ENCODE data around the gene R3HDM1. TPM values are rescaled to one million over a fixed set of nuclear protein-coding genes. Genes with fewer than 3 reads are reported as not detected.

Gene R3HDM1
- total and polyA plus RNA-seq, 4 experiments from 2014 or later: 8.2 to 42.3 (median 32.2) TPM

- H3K36me3 ChIP-seq (ENCODE audit: insufficient read depth, low read length): peaks cover 4% of the 10 kb centered on the region
- no peaks in the 10 kb centered on the region for H3K27me3 ChIP-seq (ENCODE audit: insufficient read depth, low read length)
- no peak overlapping the region for H3K27ac ChIP-seq (ENCODE audit: low read depth, low read length)
- intact Hi-C loops (cut with micrococcal nuclease): no loop called here
- H3K9me3 Mint-ChIP-seq: peaks cover 0 to 2% (median 0%) of the 10 kb centered on the region in 8 donors
- CTCF ChIA-PET (ENCODE audit: partially characterized antibody): interaction anchor here (0.7 to 1.2 kb wide), 2 partner anchors 77 to 455 kb away, joined by 3 to 4 read pairs; no protein-coding TSS in a partner anchor
- no peaks in the 10 kb centered on the region for H3K4me1 ChIP-seq (ENCODE audit: insufficient read depth, low read length)
- no peak overlapping the region for H3K4me3 ChIP-seq (ENCODE audit: low read length in 2 of 2)
- peaks cover 39 to 61% of the 10 kb centered on the region in 2 donors for H3K36me3 Mint-ChIP-seq
- no peak overlapping the region for H3K4me3 Mint-ChIP-seq
- no peaks in the 10 kb centered on the region for H3K9me3 ChIP-seq (ENCODE audit: control insufficient read depth in 1 of 2, low read length in 2 of 2)
- H3K27me3 Mint-ChIP-seq: no peaks in the 10 kb centered on the region
- no peak overlapping the region for H3K27ac Mint-ChIP-seq
- POLR2A ChIA-PET (ENCODE audit: partially characterized antibody): no interaction called here
- no peak for DNase-seq
- no peaks in the 10 kb centered on the region for H3K4me1 Mint-ChIP-seq
These were observed 147.8 kb downstream of the R3HDM1 start for GRCh38 chr2:135679125-135679524.

- no peak overlapping the region for H3K27ac ChIP-seq (ENCODE audit: low read depth, low read length)
- Mint-ChIP-seq H3K4me1 (peaks cover 12 to 30% (median 21%) of the 10 kb centered on the region in 4 donors), H3K4me3 (no peak overlapping the region), H3K36me3 (peaks cover 31 to 43% of the 10 kb centered on the region in 2 donors), H3K9me3 (peaks cover 0 to 2% (median 0%) of the 10 kb centered on the region in 8 donors), H3K27me3 (no peaks in the 10 kb centered on the region), H3K27ac (no peak overlapping the region)
- H3K9me3 ChIP-seq (ENCODE audit: control insufficient read depth in 1 of 2, low read length in 2 of 2): no peaks in the 10 kb centered on the region
- POLR2A ChIA-PET (ENCODE audit: partially characterized antibody): no interaction called here
- no peaks in the 10 kb centered on the region for H3K36me3 ChIP-seq (ENCODE audit: insufficient read depth, low read length)
- no peak for DNase-seq
- H3K4me3 ChIP-seq (ENCODE audit: low read length in 2 of 2): no peak overlapping the region
- no peaks in the 10 kb centered on the region for H3K27me3 ChIP-seq (ENCODE audit: insufficient read depth, low read length)
- peaks cover 11% of the 10 kb centered on the region for H3K4me1 ChIP-seq (ENCODE audit: insufficient read depth, low read length)
- intact Hi-C loops (cut with micrococcal nuclease): no loop called here
- CTCF ChIA-PET (ENCODE audit: partially characterized antibody): interaction anchor here (1.6 kb wide), 1 partner anchor 112 kb away, joined by 6 read pairs; no protein-coding TSS in a partner anchor
These were observed 154.1 kb downstream of the R3HDM1 start for GRCh38 chr2:135685361-135685760.

GRCh38 chr2:135688978-135689377 lies 157.7 kb downstream of the R3HDM1 start:
- Histone ChIP-seq H3K9me3 (ENCODE audit: control insufficient read depth in 1 of 2, low read length in 2 of 2) (no peaks in the 10 kb centered on the region), H3K4me1 (ENCODE audit: insufficient read depth, low read length) (peaks cover 11% of the 10 kb centered on the region), H3K27me3 (ENCODE audit: insufficient read depth, low read length) (no peaks in the 10 kb centered on the region), H3K36me3 (ENCODE audit: insufficient read depth, low read length) (no peaks in the 10 kb centered on the region), H3K4me3 (ENCODE audit: low read length in 2 of 2) (no peak overlapping the region), H3K27ac (ENCODE audit: low read depth, low read length) (no peak overlapping the region)
- Mint-ChIP-seq H3K4me3 (peak overlapping the region in 3 of 8 donors; percentile 9 to 61 (median 40)), H3K27ac (peak overlapping the region in 4 of 7 donors; percentile 26 to 88 (median 59)), H3K36me3 (peaks cover 13 to 24% of the 10 kb centered on the region in 2 donors), H3K9me3 (peaks cover 0 to 2% (median 0%) of the 10 kb centered on the region in 8 donors), H3K4me1 (peaks cover 13 to 33% (median 23%) of the 10 kb centered on the region in 4 donors), H3K27me3 (no peaks in the 10 kb centered on the region)
- ChIA-PET POLR2A (ENCODE audit: partially characterized antibody) (interaction anchor here (1.1 kb wide), 1 partner anchor 158 kb away, joined by 4 read pairs; the partner anchor contains the start of genes R3HDM1 and ZRANB3), CTCF (ENCODE audit: partially characterized antibody) (no interaction called here)
- intact Hi-C loops (cut with micrococcal nuclease): no loop called here
- DNase-seq: no peak

GRCh38 chr2:135689679-135690078 lies 158.4 kb downstream of the R3HDM1 start:
- DNase-seq: peak in 2 of 5 donors; percentile 3 to 4

GRCh38 chr2:135694711-135695110 lies 163.4 kb downstream of the R3HDM1 start:
- Mint-ChIP-seq H3K4me1 (peaks cover 4 to 9% (median 6%) of the 10 kb centered on the region in 4 donors), H3K4me3 (no peak overlapping the region), H3K27me3 (no peaks in the 10 kb centered on the region), H3K36me3 (peaks cover 13 to 20% of the 10 kb centered on the region in 2 donors), H3K9me3 (no peaks in the 10 kb centered on the region), H3K27ac (peak overlapping the region in 4 of 7 donors; percentile 36 to 54 (median 48))
- Histone ChIP-seq H3K4me3 (ENCODE audit: low read length in 2 of 2) (no peak overlapping the region), H3K27me3 (ENCODE audit: insufficient read depth, low read length) (no peaks in the 10 kb centered on the region), H3K27ac (ENCODE audit: low read depth, low read length) (no peak overlapping the region), H3K9me3 (ENCODE audit: control insufficient read depth in 1 of 2, low read length in 2 of 2) (no peaks in the 10 kb centered on the region), H3K36me3 (ENCODE audit: insufficient read depth, low read length) (no peaks in the 10 kb centered on the region), H3K4me1 (ENCODE audit: insufficient read depth, low read length) (peaks cover 6% of the 10 kb centered on the region)
- CTCF ChIA-PET (ENCODE audit: partially characterized antibody): interaction anchor here (2.4 kb wide), 1 partner anchor 15 kb away, joined by 9 read pairs; no protein-coding TSS in a partner anchor
- POLR2A ChIA-PET (ENCODE audit: partially characterized antibody): no interaction called here
- DNase-seq: no peak
- intact Hi-C loops (cut with micrococcal nuclease): no loop called here

More at GRCh38 chr2:135689679-135690078, 158.4 kb downstream of the R3HDM1 start:
- H3K4me1 Mint-ChIP-seq: peaks cover 13 to 33% (median 23%) of the 10 kb centered on the region in 4 donors
- intact Hi-C loops (cut with micrococcal nuclease): no loop called here
- peak overlapping the region; percentile 4 to 79 (median 64) for H3K4me3 Mint-ChIP-seq
- no peak overlapping the region for H3K27ac ChIP-seq (ENCODE audit: low read depth, low read length)
- peaks cover 14 to 18% of the 10 kb centered on the region in 2 donors for H3K36me3 Mint-ChIP-seq
- POLR2A ChIA-PET (ENCODE audit: partially characterized antibody): interaction anchor here (1.1 kb wide), 1 partner anchor 159 kb away, joined by 4 read pairs; the partner anchor contains the start of genes R3HDM1 and ZRANB3
- no peaks in the 10 kb centered on the region for H3K9me3 ChIP-seq (ENCODE audit: control insufficient read depth in 1 of 2, low read length in 2 of 2)
- H3K27me3 ChIP-seq (ENCODE audit: insufficient read depth, low read length): no peaks in the 10 kb centered on the region
- no peak overlapping the region for H3K4me3 ChIP-seq (ENCODE audit: low read length in 2 of 2)
- H3K9me3 Mint-ChIP-seq: peaks cover 0 to 2% (median 0%) of the 10 kb centered on the region in 8 donors
- CTCF ChIA-PET (ENCODE audit: partially characterized antibody): interaction anchor here (2.1 kb wide), 1 partner anchor 20 kb away, joined by 9 read pairs; no protein-coding TSS in a partner anchor
- H3K4me1 ChIP-seq (ENCODE audit: insufficient read depth, low read length): peaks cover 11% of the 10 kb centered on the region
- H3K27ac Mint-ChIP-seq: peak overlapping the region; percentile 26 to 93 (median 76)
- no peaks in the 10 kb centered on the region for H3K36me3 ChIP-seq (ENCODE audit: insufficient read depth, low read length)
- H3K27me3 Mint-ChIP-seq: no peaks in the 10 kb centered on the region

GRCh38 chr2:135698838-135699237 lies 167.6 kb downstream of the R3HDM1 start:
- DNase-seq: no peak
- Mint-ChIP-seq H3K36me3 (peaks cover 15 to 20% of the 10 kb centered on the region in 2 donors), H3K27ac (peak overlapping the region in 1 of 7 donors; percentile 7), H3K4me3 (no peak overlapping the region), H3K4me1 (no peaks in the 10 kb centered on the region), H3K9me3 (no peaks in the 10 kb centered on the region), H3K27me3 (no peaks in the 10 kb centered on the region)
- Histone ChIP-seq H3K4me1 (ENCODE audit: insufficient read depth, low read length) (no peaks in the 10 kb centered on the region), H3K27ac (ENCODE audit: low read depth, low read length) (no peak overlapping the region), H3K9me3 (ENCODE audit: control insufficient read depth in 1 of 2, low read length in 2 of 2) (no peaks in the 10 kb centered on the region), H3K36me3 (ENCODE audit: insufficient read depth, low read length) (no peaks in the 10 kb centered on the region), H3K4me3 (ENCODE audit: low read length in 2 of 2) (no peak overlapping the region), H3K27me3 (ENCODE audit: insufficient read depth, low read length) (no peaks in the 10 kb centered on the region)
- intact Hi-C loops (cut with micrococcal nuclease): no loop called here
- ChIA-PET POLR2A (ENCODE audit: partially characterized antibody) (no interaction called here), CTCF (ENCODE audit: partially characterized antibody) (interaction anchor here (2.0 to 2.2 kb wide), 2 partner anchors 11 to 695 kb away, joined by 6 to 10 read pairs; no protein-coding TSS in a partner anchor)

GRCh38 chr2:135701442-135701841 lies 170.2 kb downstream of the R3HDM1 start:
- intact Hi-C loops (cut with micrococcal nuclease): no loop called here
- Mint-ChIP-seq H3K9me3 (no peaks in the 10 kb centered on the region), H3K27ac (peak overlapping the region in 3 of 7 donors; percentile 1 to 68 (median 20))

More at GRCh38 chr2:135701442-135701841, 170.2 kb downstream of the R3HDM1 start:
- no peak overlapping the region for H3K4me3 Mint-ChIP-seq
- peaks cover 0 to 3% of the 10 kb centered on the region in 2 donors for H3K36me3 Mint-ChIP-seq
- POLR2A ChIA-PET (ENCODE audit: partially characterized antibody): no interaction called here
- DNase-seq: no peak
- Histone ChIP-seq H3K9me3 (ENCODE audit: control insufficient read depth in 1 of 2, low read length in 2 of 2) (no peaks in the 10 kb centered on the region), H3K4me1 (ENCODE audit: insufficient read depth, low read length) (no peaks in the 10 kb centered on the region), H3K27ac (ENCODE audit: low read depth, low read length) (no peak overlapping the region), H3K36me3 (ENCODE audit: insufficient read depth, low read length) (no peaks in the 10 kb centered on the region), H3K4me3 (ENCODE audit: low read length in 2 of 2) (no peak overlapping the region), H3K27me3 (ENCODE audit: insufficient read depth, low read length) (no peaks in the 10 kb centered on the region)
- CTCF ChIA-PET (ENCODE audit: partially characterized antibody): interaction anchor here (1.2 kb wide), 1 partner anchor 20 kb away, joined by 3 read pairs; no protein-coding TSS in a partner anchor
- no peaks in the 10 kb centered on the region for H3K27me3 Mint-ChIP-seq
- H3K4me1 Mint-ChIP-seq: no peaks in the 10 kb centered on the region

All from CD4-positive, alpha-beta memory T cell (primary cell).